Right lung (tissue), 5 donors: ENCODE results near the gene CASZ1. TPM values are rescaled to one million over a fixed set of nuclear protein-coding genes. Genes with fewer than 3 reads are reported as not detected.

ENCODE experiments used
- DNase-seq, 2 donors: peaks; one replicate each; pipeline ENCODE4 v3.0.0-alpha.2; 2013
- polyA plus RNA-seq, 5 donors: library from polyadenylated mRNA; unstranded; fragments of 120-200 nt; gene quantifications; one replicate each; pipeline versions ENCODE4 v1.2.1 to v1.2.3, GENCODE V29; 2013; ENCODE audit warnings: inconsistent platforms in 1 of 5, low replicate concordance in 1 of 5; ENCODE audit not compliant: insufficient read length in 5 of 5, insufficient read depth in 1 of 5

Gene CASZ1
- polyA plus RNA-seq, 5 donors = 14.9 to 21.4 (median 16.9) TPM

DNA sequence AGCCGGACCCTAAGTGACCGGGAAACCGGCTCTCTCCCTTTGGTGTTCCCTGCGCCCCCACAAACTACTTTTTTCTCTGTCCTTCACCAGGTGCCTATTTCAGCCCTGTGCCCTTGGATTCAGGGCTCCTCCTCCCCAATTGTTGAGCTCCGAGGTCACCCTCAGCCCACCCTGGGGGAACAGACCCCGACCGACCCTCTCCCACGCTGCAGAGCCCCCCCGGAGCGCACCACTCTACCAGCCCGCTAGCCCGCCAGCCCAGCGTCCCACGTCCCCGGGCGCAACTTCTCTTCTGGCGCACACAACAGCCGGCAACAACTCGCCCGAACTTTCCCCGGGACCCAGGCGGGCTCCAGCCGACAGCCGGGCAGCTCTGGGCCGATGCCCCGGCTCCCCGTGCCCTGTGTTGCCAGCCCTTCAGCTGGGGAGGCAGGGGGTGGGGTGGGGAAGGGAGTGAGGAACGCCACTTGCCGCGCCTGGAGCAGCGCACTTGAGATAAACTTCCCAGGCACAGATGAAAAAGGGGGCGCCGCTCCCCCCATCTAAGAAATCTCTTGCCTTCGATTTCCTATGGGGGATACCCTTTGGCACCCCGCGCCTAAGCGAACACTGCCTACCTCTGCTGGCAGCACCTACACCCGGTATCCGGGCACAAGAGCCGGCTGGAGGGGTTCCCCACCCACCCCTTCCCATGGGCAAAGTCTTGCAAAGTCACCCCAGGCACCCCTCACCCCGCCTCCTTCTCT is 997 bp downstream of the CASZ1 start:
- DNase-seq = no peak

DNA sequence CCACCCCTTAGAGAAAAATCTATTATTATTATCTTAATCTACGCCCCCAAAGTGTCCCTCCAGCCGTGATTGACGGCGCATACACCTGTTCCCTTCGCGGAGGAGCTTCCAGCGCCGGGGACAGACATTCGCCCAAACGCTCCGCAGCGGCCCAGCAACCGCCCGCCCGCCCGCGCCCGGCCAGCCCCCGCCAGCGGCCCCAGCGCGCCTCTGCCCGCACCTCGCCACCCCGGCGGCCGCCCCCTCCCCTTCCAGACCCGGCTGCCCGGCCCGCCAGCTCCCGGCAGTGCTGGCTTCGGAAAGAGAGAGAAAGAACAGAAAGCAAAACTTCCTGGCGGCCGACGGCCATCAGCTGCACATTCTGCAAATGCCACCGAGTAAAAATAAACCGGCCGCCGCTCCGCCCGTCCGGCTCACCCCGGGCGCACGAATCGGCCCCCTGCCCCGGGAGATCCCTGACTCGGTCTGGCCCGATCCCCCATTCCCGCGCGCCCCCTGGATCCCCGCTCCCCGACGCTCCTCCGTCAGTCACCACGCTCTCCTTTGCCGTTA is 1.6 kb downstream of the CASZ1 start:
- DNase-seq = no peak

DNA sequence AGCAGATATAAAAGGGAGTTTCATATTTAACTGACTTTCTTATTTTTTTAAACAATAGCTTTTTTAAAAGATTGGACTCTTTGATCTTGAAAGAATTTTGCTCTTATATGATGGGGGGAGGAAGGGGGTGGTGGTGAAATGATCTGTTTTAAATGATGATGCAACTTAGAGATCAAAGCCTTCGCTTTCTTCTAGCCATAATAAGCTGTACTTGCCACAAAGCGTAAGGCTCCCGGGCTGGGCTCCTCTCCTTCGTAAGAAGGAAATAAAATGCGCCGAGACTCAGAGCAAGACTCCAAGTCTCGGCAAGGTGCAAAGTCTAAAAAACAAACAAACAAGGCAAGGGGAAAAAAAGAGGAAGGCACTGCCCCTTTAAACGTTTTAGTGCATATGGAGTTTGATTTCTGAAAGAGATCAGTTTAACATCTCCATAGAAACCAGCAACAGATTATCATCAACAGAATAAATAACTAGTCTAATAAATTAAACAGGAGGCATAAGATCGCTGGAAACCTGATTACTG is 3.3 kb downstream of the CASZ1 start:
- peak in 1 of 2 donors; percentile 38 for DNase-seq

DNA sequence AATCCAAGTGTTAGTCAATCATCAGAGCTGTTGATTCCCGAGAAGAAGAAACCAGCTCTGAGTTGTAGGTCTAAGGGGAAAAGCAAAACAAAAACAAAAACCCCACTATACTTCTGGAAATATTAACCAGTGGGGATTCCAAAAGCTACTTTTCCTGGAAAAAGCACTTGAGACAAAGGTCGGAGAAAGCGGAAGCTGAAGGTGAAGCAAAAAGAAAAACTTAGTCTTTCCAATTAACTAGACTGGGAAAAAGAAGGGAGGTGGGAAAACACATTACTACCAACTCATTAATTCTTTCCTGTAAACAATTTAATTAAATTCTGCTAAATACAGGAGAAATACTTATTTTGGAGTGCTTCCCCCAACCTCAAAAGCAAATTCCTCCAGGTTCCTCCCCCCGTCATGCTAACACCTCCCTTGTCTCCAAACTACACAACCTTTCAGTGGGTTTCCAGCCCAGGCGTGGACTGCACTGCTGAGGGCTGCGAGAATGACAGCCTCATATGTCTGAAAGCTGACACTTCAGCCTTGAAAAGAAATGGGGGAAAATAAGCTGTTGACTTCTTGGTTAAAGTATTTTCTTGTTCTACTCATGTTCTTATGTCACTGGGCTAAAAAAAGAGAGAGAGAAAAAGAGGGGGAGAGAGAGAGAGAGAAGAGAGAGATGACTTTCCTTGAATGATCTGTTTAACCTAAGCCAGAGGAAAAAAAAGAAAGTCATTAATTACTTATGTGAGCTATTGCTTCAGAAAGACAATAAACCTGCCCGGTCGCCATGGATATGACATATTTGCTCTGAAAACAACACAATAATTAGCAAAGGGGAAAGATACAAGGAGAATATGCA is 5.1 kb downstream of the CASZ1 start:
- DNase-seq = no peak

DNA sequence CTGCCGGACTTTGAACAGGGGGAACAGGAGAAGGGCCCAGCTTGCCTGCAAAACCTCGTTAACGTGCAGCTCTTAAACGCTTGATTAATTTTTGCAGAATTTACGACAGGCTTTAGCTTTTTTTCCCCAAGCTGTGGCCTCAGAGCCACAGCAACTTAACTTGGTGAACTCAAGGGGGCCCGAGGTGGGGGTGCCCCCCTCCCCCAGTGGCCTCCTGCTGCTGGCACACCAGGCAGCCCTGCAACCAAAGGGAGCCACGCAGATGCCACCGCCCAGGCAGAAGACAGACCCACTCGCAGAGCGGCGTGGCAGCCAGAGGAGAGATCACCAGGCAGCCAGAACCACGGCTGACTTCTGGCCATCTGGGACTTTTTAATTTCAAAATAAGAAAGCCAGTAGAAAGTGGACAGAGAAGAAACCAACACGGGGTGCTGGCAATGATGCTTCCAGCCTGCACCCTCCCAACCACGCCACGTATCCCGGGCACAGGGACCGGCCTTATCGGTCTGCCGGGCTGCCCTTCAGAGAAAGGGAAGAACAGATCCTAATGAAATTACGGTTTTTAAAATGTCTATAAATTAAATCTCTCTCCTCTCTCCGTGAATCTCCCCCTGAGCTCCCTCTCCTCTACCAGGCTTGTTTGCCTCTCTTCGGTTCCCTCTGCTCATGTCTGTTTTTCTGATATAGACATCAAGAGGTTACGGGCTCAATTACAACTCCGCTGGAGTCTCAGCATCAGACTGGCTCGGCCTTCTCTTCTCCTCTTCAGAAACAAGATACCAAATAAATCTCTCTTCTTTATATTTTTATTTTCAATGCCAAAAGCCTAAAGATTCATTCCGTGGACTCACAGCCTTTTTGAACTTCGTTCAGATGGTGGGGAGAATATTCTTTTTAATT is 6.4 kb downstream of the CASZ1 start:
- DNase-seq = no peak

DNA sequence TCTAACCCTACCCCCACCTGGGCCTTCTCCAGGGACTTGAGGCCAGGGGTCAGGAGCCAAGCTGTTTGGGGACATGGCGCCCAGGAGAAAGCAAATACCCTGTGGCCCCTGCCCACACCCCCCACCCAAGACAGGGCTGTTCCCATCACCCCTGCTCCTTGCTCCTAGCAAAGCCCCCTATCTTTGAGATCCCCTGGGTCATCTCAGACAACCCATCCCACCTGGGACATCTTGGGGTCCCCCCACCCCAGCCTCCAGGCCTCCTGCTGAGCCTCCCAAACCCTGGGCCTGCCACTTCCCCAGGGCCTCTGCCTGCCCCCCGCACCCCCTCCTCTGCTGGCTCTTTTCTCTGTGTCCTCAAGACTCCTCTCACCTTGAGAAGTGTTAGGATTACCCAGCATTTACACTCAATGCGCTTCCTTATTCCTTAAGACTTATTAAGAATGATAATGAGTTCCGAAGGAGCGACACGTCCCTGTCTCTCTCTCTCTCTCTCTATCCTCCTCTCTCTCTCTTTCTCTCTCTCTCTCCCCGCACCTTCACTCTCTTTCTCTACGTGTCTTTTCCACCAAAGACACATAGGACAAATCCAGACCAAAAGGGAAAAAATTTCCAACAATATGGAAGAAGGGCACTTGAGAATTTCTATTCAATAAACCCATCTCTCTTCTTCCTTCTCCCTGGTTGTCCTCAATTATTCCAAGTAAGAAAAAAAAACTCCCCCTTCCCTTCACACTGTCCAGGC is 7.2 kb downstream of the CASZ1 start:
- no peak for DNase-seq

DNA sequence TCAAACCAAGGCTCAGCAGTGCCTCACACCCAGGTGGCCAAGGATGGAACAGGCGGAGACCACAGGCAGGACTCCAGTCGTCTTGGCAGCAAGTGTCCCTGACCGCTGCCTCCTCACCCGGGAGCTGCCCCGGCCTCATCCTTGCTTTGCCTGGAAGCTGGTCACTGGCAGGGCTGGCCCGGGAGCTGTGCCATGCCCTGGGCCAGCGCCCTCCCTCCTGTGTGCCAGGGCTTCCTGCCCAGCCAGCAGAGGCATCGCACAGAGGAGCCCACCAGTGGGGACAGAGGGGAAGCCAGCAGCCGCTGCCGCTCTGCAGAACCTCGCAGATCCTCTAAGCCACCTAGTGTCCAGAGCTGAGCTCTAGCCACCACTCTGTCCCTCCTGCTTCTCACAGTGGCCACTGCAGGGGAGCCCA is 7.8 kb downstream of the CASZ1 start:
- peak in 1 of 2 donors; percentile 32 for DNase-seq

DNA sequence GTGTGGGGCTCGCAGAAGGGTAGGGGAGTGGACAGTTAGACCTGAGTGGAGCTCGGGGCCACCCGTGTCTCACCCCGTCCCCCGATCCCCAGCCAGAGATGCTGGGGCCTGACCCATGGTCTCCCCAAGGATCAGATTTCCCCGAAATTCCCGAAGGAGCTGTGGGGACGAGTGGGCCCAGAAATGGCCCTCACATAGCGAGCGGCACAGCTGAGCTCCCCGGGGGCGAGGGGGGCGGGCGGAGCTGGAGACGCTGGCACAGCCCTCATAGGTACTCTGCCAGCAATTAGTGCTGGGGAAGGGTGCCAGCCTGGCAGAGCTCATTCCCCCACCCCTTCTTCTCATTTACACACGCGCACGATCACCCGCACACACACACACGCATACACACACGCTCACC is 9.2 kb downstream of the CASZ1 start:
- no peak for DNase-seq

DNA sequence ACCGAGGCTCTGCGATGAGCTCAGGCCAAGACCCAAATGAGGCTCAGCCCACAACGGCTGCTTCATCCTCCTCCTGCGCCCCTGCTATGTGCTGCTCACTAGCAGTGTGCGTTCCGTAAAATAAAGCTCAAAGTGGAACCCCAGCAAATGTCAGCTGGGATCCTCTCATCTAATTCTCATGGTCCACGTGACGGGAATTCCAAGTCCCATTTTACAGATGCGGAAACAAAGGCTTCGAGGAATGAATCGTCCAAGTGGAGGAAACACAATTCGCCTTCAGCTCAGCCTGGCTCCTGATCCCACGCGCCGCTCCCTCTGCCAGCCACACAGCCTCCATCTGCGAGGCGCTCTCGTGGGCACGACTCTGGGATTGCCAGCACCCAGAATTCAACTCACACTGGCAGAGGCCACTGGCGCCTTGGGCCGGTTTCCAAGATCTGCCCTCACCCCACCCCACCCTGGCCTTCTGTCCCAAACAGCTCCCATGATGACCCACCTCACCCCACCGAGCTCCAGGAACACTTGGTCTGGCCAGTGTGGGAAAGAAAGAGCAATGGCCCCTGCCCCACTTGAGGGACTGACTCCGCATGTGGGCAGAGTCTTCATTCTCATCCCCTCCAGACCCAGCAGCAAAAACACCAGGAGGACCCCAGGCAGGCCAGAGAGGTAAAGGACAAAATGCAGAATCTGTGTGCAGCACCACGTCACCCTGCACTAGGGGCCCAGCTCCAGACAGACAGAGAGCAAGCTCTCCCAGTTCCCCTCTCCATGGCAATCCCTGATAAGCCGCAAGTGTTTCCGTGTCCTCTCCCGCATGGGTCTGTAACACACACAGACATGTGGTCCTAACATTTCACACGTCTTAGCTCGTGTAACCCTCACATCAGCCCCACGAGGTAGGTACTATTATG is 10.5 kb downstream of the CASZ1 start:
- DNase-seq = no peak

DNA sequence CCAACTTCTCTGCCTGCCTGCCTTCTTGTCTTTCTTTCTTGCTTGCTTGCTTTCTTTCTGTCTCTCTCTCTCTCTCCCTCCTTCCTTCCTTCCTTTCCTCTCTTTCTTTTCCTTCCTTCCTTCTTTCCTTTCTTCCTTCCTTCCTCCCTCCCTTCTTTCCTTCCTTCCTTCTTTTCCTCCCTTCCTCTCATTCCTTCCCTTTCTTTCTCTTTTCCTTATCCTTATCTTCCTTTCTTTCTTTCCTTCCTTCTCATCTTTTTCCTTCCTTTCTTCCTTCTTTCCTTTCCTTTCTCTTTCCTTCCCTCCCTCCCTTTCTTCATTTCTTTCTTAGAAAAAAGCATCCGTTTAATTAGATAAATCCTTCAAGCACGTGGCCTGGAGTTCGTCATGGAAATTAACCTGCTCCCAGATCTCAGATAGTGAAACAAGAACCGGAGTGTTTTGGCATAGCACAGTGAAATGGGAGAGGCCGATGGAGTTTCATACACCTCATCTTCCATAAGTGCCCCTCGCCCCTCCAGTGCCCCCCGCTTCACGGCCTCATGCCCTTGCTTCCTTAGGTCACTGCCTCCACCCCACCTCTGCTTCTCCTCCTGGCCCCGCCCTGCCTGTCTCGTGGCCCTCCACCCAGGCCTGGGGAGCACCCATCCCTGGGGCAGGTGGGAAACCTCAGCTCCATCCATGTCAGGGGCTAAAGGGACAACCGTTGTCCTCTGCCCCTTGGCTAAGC is 11.3 kb downstream of the CASZ1 start:
- DNase-seq = no peak

DNA sequence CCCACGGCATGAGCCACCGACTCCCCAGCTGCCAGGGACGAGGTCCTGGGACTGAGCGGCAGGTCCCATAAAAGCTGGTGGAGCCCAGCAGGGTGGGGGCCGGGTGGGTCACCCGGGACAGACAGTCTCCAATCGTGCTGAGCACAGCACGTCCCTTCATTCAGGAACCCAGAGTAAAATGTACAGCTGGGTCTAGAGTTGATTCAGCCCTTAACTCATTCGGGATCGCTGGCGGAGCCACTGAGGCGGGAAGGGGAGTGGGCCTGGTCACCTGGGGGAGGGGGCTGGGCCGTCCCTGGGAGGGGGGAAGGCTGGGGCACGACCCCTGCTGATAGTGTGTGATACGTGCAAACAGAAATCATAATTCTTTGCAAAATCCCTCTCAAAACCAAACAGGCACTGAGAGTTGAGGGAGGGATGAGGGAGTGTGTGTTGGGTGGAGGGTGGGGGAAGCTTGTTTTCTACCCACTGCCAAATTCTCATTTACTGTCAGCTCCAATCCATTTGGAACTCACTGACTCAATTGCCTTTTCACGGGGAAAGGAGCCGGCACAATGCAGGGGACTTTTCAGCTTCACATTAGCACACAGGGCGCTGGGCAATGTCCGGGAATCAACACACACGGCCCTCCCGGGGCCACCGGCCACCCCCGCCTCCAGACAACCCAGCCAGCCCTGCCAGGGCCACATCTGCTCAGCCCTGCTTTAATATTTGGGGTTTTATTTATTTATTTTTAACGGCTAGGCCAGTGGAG is 13.8 kb downstream of the CASZ1 start:
- DNase-seq = no peak

DNA sequence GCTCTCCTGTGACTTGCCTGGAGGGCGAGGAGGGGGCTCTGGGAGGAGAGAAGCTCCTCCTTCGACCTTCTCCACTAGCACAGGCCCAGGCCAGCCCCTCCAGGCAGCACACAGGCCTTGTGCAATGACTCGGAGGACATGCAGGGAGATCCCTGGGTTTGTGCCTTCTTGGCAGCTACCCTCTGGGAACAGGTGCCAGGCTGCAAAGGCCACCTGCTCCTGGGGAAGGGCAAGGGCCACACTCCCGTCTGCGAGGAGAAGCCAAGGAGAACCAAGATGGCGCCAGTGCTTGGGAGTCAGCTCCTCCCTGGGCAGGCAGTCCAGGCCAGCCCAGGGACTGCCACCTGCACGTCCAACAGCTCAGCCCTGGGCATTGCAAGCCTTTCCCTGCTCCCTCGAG is 15.3 kb downstream of the CASZ1 start:
- DNase-seq = no peak

DNA sequence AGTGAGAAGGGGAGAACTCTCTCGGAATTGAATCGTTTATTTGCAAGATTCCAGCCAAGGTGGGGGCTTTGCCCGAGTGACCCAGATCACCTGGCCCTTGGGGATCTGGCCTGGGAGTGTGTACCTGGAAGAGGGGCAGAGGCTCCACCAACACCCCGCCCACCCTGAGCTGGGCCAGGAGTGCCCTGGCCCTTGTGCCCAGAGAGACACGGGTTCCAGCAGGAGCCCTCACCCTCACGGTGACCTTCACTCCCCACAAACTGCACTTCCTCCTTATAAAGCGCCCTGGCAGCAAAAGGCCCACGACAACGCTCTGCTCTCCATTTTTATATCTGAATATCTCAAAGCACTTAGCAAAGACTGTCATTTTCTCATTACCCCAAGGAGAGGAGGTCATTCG is 16.6 kb downstream of the CASZ1 start:
- DNase-seq = no peak

DNA sequence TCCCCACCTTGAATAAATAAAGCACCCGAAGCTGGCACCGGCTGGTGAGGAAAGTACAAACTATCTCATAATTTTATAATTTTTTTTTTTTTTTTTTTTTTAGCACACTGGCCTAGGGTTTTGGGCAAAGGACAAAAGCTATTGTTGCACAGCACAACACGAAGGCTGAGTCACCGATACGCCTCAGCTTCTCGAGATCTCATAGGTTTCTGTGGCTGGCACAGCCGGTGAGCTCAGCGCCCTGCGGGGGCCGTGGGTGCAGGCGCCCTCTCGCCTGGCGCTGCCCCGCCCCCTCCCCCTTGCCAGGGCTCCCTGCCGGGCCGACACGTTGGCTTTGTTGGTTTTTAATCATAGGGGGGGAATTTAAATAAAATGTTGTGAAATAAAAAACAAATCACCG is 17.2 kb downstream of the CASZ1 start:
- DNase-seq = no peak

DNA sequence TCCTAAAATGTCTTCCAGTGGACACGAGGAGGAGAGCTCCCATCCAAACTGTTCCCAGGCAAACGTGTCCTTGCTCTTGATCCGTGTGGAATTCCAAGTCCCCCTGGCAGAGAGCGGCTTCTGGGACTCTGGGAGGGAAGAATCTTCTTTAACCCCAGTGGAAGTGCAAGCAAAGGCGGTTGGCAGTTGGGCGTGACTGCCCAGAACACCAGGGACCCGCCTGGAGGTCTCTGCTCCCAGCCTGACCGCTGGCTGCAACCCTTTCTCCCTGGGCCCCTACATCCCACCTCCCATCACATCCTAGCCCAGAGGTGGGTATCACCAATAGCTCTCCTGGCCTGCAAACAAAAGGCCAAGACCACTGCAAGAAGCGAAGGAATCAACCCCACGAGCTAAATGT is 17.8 kb downstream of the CASZ1 start:
- no peak for DNase-seq

DNA sequence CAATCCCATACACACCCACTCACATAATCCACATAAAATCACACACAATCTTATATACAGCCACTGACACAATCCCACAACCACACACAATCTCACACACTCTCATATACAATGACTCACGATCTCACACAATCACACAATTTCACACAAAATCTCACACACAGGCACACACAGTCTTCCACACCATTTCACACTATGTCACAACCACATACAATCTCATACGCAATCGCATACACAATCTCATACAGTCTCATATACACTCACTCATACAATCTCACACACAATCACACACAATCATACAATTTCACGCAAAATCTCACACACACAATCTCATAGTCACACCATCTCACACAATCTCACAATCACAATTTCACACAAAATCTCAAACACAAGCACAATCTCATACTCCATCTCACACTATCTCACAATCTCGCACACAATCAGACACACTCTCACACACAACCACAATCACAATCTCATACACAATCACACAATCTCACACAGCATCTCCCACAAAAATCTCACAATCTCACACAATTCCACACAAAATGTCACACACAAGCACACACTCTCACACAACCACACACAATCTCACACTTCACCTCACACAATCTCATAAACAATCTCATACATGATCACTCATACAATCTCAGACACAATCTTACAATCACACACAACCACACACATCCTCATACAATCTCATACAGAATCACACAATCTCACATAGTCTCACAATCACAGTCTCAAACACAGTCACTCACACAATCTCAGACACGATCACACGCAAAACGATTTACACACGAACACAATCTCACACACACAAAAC is 18.5 kb downstream of the CASZ1 start:
- no peak for DNase-seq

DNA sequence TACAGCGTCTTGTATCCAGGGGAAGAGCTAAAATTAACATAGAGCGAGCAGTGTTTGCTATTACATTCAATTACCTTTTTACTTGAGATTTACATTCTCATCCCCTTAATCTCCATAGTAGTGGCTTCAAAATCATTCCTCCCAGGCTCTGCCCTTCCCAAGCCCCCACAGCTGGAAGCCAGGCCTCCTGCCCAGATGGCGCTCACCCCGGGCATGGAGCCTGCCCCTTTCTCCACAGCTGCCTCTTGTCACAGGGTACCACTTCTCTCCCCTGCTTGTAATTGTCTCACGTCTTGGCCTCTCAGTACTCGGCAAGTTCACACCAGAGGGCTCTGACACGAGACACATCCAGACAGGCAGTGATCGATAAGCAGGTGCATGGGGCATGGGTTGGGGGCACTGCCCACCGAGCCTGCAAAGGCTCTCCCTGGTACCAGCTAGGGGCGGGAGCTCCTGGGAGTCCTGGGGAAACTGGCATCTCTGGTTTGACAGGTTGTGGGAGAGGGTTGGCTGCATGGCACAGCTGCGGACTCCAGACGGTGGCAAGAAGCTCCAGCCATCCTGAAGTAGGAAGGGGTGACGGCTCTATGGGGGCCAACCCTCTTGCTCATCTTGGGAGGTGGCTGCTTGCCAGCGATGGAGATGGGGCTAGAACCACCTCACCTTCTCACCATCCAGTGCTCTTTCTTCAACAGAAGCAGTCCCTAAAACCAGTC is 20.1 kb downstream of the CASZ1 start:
- DNase-seq = no peak
